ENCODE results near the gene CD7. TPM values are rescaled to one million over a fixed set of nuclear protein-coding genes. Genes with fewer than 3 reads are reported as not detected.

The CD7 gene
- total and polyA plus RNA-seq, 9 of the 15 experiments (the other 6 are each of a cell fraction or from before 2014, with no cell fraction given) = 0.21 to 0.35 TPM; not detected in 7

DNA sequence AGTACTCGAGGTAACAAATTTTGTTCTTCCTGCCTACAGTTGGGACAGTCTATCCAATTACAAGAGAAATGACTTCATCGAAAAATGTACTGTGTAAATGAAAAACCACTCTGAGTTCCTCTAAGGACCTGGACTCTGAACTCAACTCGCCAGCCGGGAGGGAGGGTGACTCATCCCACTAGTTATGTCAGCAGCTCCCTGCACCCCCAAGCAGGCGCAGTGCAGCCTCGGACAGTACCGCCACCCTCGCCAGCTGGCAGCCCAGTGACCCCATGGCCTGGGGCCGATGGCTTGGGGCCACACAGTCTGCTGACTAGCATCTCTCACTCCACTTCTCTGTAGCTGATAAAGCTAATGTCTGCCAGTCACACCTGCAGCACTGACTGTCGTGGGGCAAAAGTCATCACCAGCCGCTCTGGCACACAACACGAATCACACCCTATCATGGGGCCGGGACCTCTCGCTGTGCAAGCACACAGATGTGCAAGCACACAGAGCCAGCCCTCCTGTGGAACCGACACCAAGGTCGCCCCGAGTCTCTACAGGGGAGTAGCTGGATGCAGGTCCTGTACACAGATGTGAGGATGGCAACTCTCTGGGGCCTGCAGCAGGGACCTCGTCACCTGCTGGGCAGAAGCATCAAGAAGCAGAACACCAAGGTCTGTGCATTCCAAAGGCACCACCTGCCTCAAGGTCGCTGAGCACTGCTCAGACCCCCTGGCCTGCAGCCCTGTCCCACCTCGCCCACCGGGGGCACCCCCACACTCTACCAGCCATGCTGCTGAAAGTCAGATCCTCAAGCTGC is 49.6 kb downstream of the CD7 start (continued):
- TF ChIP-seq, protein P1, sequence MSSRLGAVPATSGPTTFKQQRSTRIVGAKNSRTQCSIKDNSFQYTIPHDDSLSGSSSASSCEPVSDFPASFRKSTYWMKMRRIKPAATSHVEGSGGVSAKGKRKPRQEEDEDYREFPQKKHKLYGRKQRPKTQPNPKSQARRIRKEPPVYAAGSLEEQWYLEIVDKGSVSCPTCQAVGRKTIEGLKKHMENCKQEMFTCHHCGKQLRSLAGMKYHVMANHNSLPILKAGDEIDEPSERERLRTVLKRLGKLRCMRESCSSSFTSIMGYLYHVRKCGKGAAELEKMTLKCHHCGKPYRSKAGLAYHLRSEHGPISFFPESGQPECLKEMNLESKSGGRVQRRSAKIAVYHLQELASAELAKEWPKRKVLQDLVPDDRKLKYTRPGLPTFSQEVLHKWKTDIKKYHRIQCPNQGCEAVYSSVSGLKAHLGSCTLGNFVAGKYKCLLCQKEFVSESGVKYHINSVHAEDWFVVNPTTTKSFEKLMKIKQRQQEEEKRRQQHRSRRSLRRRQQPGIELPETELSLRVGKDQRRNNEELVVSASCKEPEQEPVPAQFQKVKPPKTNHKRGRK (tag; IDR thresholded peaks at IDR 0.05) = no peak
- TF ChIP-seq, protein P2, sequence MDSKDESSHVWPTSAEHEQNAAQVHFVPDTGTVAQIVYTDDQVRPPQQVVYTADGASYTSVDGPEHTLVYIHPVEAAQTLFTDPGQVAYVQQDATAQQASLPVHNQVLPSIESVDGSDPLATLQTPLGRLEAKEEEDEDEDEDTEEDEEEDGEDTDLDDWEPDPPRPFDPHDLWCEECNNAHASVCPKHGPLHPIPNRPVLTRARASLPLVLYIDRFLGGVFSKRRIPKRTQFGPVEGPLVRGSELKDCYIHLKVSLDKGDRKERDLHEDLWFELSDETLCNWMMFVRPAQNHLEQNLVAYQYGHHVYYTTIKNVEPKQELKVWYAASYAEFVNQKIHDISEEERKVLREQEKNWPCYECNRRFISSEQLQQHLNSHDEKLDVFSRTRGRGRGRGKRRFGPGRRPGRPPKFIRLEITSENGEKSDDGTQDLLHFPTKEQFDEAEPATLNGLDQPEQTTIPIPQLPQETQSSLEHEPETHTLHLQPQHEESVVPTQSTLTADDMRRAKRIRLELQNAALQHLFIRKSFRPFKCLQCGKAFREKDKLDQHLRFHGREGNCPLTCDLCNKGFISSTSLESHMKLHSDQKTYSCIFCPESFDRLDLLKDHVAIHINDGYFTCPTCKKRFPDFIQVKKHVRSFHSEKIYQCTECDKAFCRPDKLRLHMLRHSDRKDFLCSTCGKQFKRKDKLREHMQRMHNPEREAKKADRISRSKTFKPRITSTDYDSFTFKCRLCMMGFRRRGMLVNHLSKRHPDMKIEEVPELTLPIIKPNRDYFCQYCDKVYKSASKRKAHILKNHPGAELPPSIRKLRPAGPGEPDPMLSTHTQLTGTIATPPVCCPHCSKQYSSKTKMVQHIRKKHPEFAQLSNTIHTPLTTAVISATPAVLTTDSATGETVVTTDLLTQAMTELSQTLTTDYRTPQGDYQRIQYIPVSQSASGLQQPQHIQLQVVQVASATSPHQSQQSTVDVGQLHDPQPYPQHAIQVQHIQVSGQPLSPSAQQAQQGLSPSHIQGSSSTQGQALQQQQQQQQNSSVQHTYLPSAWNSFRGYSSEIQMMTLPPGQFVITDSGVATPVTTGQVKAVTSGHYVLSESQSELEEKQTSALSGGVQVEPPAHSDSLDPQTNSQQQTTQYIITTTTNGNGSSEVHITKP (IDR thresholded peaks at IDR 0.05; ENCODE audit: partially characterized antibody) = peak; percentile 44
- no peak for TF ChIP-seq PYGO2 (tag; IDR thresholded peaks at IDR 0.05)
- no peak for TF ChIP-seq ZFPM2 (CRISPR knock-in tag; IDR thresholded peaks at IDR 0.05)
- TF ChIP-seq, protein P3, sequence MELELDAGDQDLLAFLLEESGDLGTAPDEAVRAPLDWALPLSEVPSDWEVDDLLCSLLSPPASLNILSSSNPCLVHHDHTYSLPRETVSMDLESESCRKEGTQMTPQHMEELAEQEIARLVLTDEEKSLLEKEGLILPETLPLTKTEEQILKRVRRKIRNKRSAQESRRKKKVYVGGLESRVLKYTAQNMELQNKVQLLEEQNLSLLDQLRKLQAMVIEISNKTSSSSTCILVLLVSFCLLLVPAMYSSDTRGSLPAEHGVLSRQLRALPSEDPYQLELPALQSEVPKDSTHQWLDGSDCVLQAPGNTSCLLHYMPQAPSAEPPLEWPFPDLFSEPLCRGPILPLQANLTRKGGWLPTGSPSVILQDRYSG (tag; conservative IDR thresholded peaks at IDR 0.05; ENCODE audit: low read depth) = no peak
- no peak for TF ChIP-seq BRD9 (IDR thresholded peaks at IDR 0.05; ENCODE audit: low read depth, partially characterized antibody)
- no peak for TF ChIP-seq CBX3 (IDR thresholded peaks at IDR 0.05; ENCODE audit: borderline replicate concordance in 1 of 2, low read length in 2 of 2)
- TF ChIP-seq RFX1 (IDR thresholded peaks at IDR 0.05) = no peak
- TF ChIP-seq, protein P4, sequence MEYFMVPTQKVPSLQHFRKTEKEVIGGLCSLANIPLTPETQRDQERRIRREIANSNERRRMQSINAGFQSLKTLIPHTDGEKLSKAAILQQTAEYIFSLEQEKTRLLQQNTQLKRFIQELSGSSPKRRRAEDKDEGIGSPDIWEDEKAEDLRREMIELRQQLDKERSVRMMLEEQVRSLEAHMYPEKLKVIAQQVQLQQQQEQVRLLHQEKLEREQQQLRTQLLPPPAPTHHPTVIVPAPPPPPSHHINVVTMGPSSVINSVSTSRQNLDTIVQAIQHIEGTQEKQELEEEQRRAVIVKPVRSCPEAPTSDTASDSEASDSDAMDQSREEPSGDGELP (CRISPR knock-in tag; IDR thresholded peaks at IDR 0.05; ENCODE audit: borderline replicate concordance) = peak; percentile 92
- TF ChIP-seq, protein P5, sequence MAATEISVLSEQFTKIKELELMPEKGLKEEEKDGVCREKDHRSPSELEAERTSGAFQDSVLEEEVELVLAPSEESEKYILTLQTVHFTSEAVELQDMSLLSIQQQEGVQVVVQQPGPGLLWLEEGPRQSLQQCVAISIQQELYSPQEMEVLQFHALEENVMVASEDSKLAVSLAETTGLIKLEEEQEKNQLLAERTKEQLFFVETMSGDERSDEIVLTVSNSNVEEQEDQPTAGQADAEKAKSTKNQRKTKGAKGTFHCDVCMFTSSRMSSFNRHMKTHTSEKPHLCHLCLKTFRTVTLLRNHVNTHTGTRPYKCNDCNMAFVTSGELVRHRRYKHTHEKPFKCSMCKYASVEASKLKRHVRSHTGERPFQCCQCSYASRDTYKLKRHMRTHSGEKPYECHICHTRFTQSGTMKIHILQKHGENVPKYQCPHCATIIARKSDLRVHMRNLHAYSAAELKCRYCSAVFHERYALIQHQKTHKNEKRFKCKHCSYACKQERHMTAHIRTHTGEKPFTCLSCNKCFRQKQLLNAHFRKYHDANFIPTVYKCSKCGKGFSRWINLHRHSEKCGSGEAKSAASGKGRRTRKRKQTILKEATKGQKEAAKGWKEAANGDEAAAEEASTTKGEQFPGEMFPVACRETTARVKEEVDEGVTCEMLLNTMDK (IDR thresholded peaks at IDR 0.05; ENCODE audit: borderline replicate concordance, insufficient read depth, low read depth, low read length, poor library complexity, severe bottlenecking) = no peak
- no peak for TF ChIP-seq ZNF436 (CRISPR knock-in tag; IDR thresholded peaks at IDR 0.05)
- TF ChIP-seq, protein P6, sequence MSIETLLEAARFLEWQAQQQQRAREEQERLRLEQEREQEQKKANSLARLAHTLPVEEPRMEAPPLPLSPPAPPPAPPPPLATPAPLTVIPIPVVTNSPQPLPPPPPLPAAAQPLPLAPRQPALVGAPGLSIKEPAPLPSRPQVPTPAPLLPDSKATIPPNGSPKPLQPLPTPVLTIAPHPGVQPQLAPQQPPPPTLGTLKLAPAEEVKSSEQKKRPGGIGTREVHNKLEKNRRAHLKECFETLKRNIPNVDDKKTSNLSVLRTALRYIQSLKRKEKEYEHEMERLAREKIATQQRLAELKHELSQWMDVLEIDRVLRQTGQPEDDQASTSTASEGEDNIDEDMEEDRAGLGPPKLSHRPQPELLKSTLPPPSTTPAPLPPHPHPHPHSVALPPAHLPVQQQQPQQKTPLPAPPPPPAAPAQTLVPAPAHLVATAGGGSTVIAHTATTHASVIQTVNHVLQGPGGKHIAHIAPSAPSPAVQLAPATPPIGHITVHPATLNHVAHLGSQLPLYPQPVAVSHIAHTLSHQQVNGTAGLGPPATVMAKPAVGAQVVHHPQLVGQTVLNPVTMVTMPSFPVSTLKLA (conservative IDR thresholded peaks at IDR 0.05) = peak in 1 of 2 experiments; percentile 42; a peak in 1 of 4 replicates

Measured in K562 (cell line).